Measurements from ENCODE around the gene SLC6A12. TPM values are rescaled to one million over a fixed set of nuclear protein-coding genes. Genes with fewer than 3 reads are reported as not detected.

Gene SLC6A12
- total RNA-seq, 1 experiment from 2014 or later = not detected

DNA sequence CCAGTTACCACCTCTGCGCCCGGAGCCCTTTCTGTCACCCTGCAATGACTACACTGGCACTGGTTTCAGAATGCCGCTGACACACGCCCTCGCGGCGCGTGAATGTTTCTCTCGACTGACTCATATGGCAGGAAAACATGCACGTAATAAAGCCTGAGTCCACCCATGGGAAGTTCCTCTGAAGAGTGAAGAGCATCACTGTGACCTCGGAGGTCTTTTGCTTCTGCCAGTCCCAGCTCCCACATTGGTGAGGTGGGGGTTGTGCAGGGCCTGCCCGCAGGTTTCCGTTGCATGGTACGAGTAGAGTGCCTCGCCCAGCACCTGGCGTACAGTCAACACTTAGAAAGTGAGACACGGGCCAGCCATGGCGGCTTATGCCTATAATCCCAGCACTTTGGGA lies 11.1 kb upstream of the SLC6A12 start:
- no peak overlapping the region for H3K4me2 ChIP-seq (ENCODE audit: low read depth, low read length, poor library complexity, severe bottlenecking)
- no peaks in the 10 kb centered on the region for H3K27me3 ChIP-seq (ENCODE audit: low read length)
- no peaks in the 10 kb centered on the region for H3K4me1 ChIP-seq (ENCODE audit: low read length)
- DNase-seq = no peak
- H3K9ac ChIP-seq (ENCODE audit: low read length) = no peak overlapping the region
- no peak overlapping the region for H2AFZ ChIP-seq (ENCODE audit: low read length)
- H3K9me3 ChIP-seq (ENCODE audit: low read length) = no peaks in the 10 kb centered on the region
- H3K36me3 ChIP-seq (ENCODE audit: insufficient read depth, low read length) = no peaks in the 10 kb centered on the region
- no peak overlapping the region for H3K27ac ChIP-seq (ENCODE audit: low read length)
- no peaks in the 10 kb centered on the region for H3K9me2 ChIP-seq (replicated peaks; ENCODE audit: insufficient read depth, low read length)
- H3K79me2 ChIP-seq (ENCODE audit: low read length) = no peaks in the 10 kb centered on the region
- no peaks in the 10 kb centered on the region for H4K20me1 ChIP-seq (ENCODE audit: insufficient read depth, low read depth, low read length)
- no peak overlapping the region for H3K4me3 ChIP-seq (ENCODE audit: low read length)

- Histone ChIP-seq H3K9me2 (replicated peaks; ENCODE audit: insufficient read depth, low read length) (no peaks in the 10 kb centered on the region), H4K20me1 (ENCODE audit: insufficient read depth, low read depth, low read length) (no peaks in the 10 kb centered on the region), H3K4me2 (ENCODE audit: low read depth, low read length, poor library complexity, severe bottlenecking) (no peak overlapping the region), H3K9me3 (ENCODE audit: low read length) (no peaks in the 10 kb centered on the region), H2AFZ (ENCODE audit: low read length) (no peak overlapping the region), H3K4me1 (ENCODE audit: low read length) (no peaks in the 10 kb centered on the region), H3K79me2 (ENCODE audit: low read length) (no peaks in the 10 kb centered on the region), H3K27me3 (ENCODE audit: low read length) (no peaks in the 10 kb centered on the region), H3K9ac (ENCODE audit: low read length) (no peak overlapping the region), H3K36me3 (ENCODE audit: insufficient read depth, low read length) (no peaks in the 10 kb centered on the region), H3K27ac (ENCODE audit: low read length) (no peak overlapping the region), H3K4me3 (ENCODE audit: low read length) (no peak overlapping the region)
- DNase-seq = no peak
Measured at GRCh38 chr12:224330-224729, 10.4 kb upstream of the SLC6A12 start.

GRCh38 chr12:223841-224240 lies 9.9 kb upstream of the SLC6A12 start:
- no peak overlapping the region for H3K4me2 ChIP-seq (ENCODE audit: low read depth, low read length, poor library complexity, severe bottlenecking)
- no peak overlapping the region for H2AFZ ChIP-seq (ENCODE audit: low read length)
- H3K4me1 ChIP-seq (ENCODE audit: low read length) = no peaks in the 10 kb centered on the region
- no peaks in the 10 kb centered on the region for H3K27me3 ChIP-seq (ENCODE audit: low read length)
- no peaks in the 10 kb centered on the region for H3K9me2 ChIP-seq (replicated peaks; ENCODE audit: insufficient read depth, low read length)
- no peaks in the 10 kb centered on the region for H4K20me1 ChIP-seq (ENCODE audit: insufficient read depth, low read depth, low read length)
- DNase-seq = no peak
- H3K9ac ChIP-seq (ENCODE audit: low read length) = no peak overlapping the region
- H3K79me2 ChIP-seq (ENCODE audit: low read length) = no peaks in the 10 kb centered on the region
- no peaks in the 10 kb centered on the region for H3K36me3 ChIP-seq (ENCODE audit: insufficient read depth, low read length)
- H3K9me3 ChIP-seq (ENCODE audit: low read length) = no peaks in the 10 kb centered on the region
- no peak overlapping the region for H3K4me3 ChIP-seq (ENCODE audit: low read length)
- H3K27ac ChIP-seq (ENCODE audit: low read length) = no peak overlapping the region

GRCh38 chr12:221736-222135 lies 7.8 kb upstream of the SLC6A12 start:
- H3K9ac ChIP-seq (ENCODE audit: low read length) = no peak overlapping the region
- no peak overlapping the region for H2AFZ ChIP-seq (ENCODE audit: low read length)
- H3K9me2 ChIP-seq (replicated peaks; ENCODE audit: insufficient read depth, low read length) = no peaks in the 10 kb centered on the region
- H3K36me3 ChIP-seq (ENCODE audit: insufficient read depth, low read length) = no peaks in the 10 kb centered on the region
- H3K27me3 ChIP-seq (ENCODE audit: low read length) = no peaks in the 10 kb centered on the region
- no peak overlapping the region for H3K27ac ChIP-seq (ENCODE audit: low read length)
- no peak overlapping the region for H3K4me2 ChIP-seq (ENCODE audit: low read depth, low read length, poor library complexity, severe bottlenecking)
- no peak for DNase-seq
- no peaks in the 10 kb centered on the region for H3K9me3 ChIP-seq (ENCODE audit: low read length)
- H4K20me1 ChIP-seq (ENCODE audit: insufficient read depth, low read depth, low read length) = no peaks in the 10 kb centered on the region
- no peaks in the 10 kb centered on the region for H3K4me1 ChIP-seq (ENCODE audit: low read length)
- H3K79me2 ChIP-seq (ENCODE audit: low read length) = no peaks in the 10 kb centered on the region
- no peak overlapping the region for H3K4me3 ChIP-seq (ENCODE audit: low read length)

DNA sequence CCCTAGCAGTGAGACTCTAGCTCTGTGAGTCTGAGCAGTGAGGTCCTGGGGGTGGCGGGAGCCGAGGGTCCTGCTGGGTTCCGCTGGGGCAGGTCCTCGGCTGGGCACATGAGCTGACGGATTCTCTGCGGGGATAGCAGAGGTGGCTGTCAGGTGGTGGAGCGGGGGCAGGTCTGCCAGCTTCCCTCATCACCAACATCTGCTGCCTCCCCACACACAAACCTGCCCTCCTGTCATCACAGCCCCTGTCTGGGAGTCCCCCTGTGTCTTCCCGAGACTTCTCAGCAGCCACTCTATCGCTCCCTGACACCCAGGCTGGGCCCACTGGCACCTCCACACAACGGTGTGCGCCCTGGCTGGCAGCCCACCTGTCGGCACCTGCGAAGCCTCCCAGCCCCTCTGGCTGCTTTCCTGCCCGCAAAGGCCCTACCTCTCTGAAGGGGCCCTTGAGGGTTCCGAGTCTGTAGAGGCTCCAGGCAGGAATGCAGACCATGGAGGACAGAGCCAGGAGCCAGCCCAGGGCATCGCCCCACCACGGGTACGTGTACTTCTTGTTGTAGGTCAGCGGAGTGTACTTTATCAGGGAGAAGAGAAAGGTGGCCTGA lies 7.1 kb upstream of the SLC6A12 start:
- H3K27me3 ChIP-seq (ENCODE audit: low read length) = no peaks in the 10 kb centered on the region
- no peak overlapping the region for H3K4me3 ChIP-seq (ENCODE audit: low read length)
- H3K4me2 ChIP-seq (ENCODE audit: low read depth, low read length, poor library complexity, severe bottlenecking) = no peak overlapping the region
- H4K20me1 ChIP-seq (ENCODE audit: insufficient read depth, low read depth, low read length) = no peaks in the 10 kb centered on the region
- H2AFZ ChIP-seq (ENCODE audit: low read length) = no peak overlapping the region
- H3K36me3 ChIP-seq (ENCODE audit: insufficient read depth, low read length) = no peaks in the 10 kb centered on the region
- H3K4me1 ChIP-seq (ENCODE audit: low read length) = no peaks in the 10 kb centered on the region
- no peak for DNase-seq
- H3K9me2 ChIP-seq (replicated peaks; ENCODE audit: insufficient read depth, low read length) = no peaks in the 10 kb centered on the region
- H3K9ac ChIP-seq (ENCODE audit: low read length) = no peak overlapping the region
- H3K27ac ChIP-seq (ENCODE audit: low read length) = no peak overlapping the region
- H3K9me3 ChIP-seq (ENCODE audit: low read length) = no peaks in the 10 kb centered on the region
- no peaks in the 10 kb centered on the region for H3K79me2 ChIP-seq (ENCODE audit: low read length)

GRCh38 chr12:220491-220890 lies 6.5 kb upstream of the SLC6A12 start:
- Histone ChIP-seq H3K9ac (ENCODE audit: low read length) (no peak overlapping the region), H3K9me2 (replicated peaks; ENCODE audit: insufficient read depth, low read length) (no peaks in the 10 kb centered on the region), H3K4me2 (ENCODE audit: low read depth, low read length, poor library complexity, severe bottlenecking) (no peak overlapping the region), H3K4me3 (ENCODE audit: low read length) (no peak overlapping the region), H3K4me1 (ENCODE audit: low read length) (no peaks in the 10 kb centered on the region), H3K36me3 (ENCODE audit: insufficient read depth, low read length) (no peaks in the 10 kb centered on the region), H3K9me3 (ENCODE audit: low read length) (no peaks in the 10 kb centered on the region), H4K20me1 (ENCODE audit: insufficient read depth, low read depth, low read length) (no peaks in the 10 kb centered on the region), H3K79me2 (ENCODE audit: low read length) (no peaks in the 10 kb centered on the region), H3K27ac (ENCODE audit: low read length) (no peak overlapping the region), H3K27me3 (ENCODE audit: low read length) (no peaks in the 10 kb centered on the region), H2AFZ (ENCODE audit: low read length) (no peak overlapping the region)
- DNase-seq = no peak

- Histone ChIP-seq H3K27me3 (ENCODE audit: low read length) (no peaks in the 10 kb centered on the region), H4K20me1 (ENCODE audit: insufficient read depth, low read depth, low read length) (no peaks in the 10 kb centered on the region), H3K4me3 (ENCODE audit: low read length) (no peak overlapping the region), H3K9me2 (replicated peaks; ENCODE audit: insufficient read depth, low read length) (no peaks in the 10 kb centered on the region), H3K36me3 (ENCODE audit: insufficient read depth, low read length) (no peaks in the 10 kb centered on the region), H3K9ac (ENCODE audit: low read length) (no peak overlapping the region), H3K4me1 (ENCODE audit: low read length) (no peaks in the 10 kb centered on the region), H3K79me2 (ENCODE audit: low read length) (no peaks in the 10 kb centered on the region), H3K9me3 (ENCODE audit: low read length) (no peaks in the 10 kb centered on the region), H2AFZ (ENCODE audit: low read length) (no peak overlapping the region), H3K27ac (ENCODE audit: low read length) (no peak overlapping the region), H3K4me2 (ENCODE audit: low read depth, low read length, poor library complexity, severe bottlenecking) (no peak overlapping the region)
- peak; percentile 94 for DNase-seq
Measured at GRCh38 chr12:219891-220352, 6.0 kb upstream of the SLC6A12 start.

DNA sequence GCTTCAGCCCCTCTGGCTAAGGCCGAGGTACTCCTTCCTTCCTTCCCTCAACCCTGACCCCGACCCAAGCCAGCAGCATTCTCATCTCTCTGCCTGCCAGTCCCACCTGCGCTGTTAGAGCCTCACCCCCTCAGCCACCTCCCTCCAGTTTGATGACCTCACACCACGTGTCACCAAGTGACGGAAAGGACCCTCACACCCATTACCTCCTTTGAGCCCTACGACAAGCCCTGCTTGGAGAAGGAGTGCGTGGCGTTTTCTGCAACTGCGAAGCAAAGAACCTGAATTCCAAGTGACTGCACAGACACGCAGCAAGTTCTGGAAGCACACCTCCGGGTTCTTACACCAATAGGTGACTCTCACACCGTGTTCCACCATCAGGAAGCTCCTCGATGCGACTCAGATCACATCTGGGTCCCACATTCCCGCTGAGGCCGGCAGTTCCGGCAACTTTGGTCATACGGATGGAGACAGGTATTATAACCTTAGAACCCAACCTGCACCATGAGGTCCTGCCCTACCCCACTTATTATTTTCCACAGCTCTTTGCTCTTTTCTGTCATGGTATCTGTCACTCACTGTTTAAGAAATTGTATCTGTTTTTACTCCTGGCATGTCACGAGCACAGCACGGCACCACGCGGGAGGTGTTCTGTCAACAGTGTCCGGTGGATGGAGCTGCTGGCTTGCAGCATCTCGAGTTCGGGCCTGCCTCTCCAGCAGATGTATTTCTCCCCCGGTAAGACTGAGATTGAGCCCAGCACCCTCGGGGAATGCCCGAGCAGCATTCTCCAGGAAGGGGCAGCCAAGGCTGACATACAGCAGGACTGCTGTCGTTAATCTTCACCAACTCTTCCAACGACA lies 5.0 kb upstream of the SLC6A12 start:
- Histone ChIP-seq H3K9ac (ENCODE audit: low read length) (no peak overlapping the region), H3K4me2 (ENCODE audit: low read depth, low read length, poor library complexity, severe bottlenecking) (no peak overlapping the region), H3K9me2 (replicated peaks; ENCODE audit: insufficient read depth, low read length) (no peaks in the 10 kb centered on the region), H2AFZ (ENCODE audit: low read length) (no peak overlapping the region), H3K4me3 (ENCODE audit: low read length) (no peak overlapping the region), H3K36me3 (ENCODE audit: insufficient read depth, low read length) (no peaks in the 10 kb centered on the region), H3K27ac (ENCODE audit: low read length) (no peak overlapping the region), H3K4me1 (ENCODE audit: low read length) (no peaks in the 10 kb centered on the region), H3K79me2 (ENCODE audit: low read length) (no peaks in the 10 kb centered on the region), H3K27me3 (ENCODE audit: low read length) (no peaks in the 10 kb centered on the region), H4K20me1 (ENCODE audit: insufficient read depth, low read depth, low read length) (no peaks in the 10 kb centered on the region), H3K9me3 (ENCODE audit: low read length) (no peaks in the 10 kb centered on the region)
- DNase-seq = no peak
